Liver (tissue), 3 donors: ENCODE measurements around the gene MNAT1.

ENCODE experiments used
- EGR1 ChIP-seq, 2 donors: IDR thresholded peaks; 2 replicates each; pipeline ENCODE4 v1.6.1; 2016 to 2018; ENCODE audit warnings: antibody characterized with exemption in 2 of 2, low read depth in 2 of 2
- RAD21 ChIP-seq, 2 donors: IDR thresholded peaks; 2 replicates each; pipeline ENCODE4 v1.6.1; 2016; ENCODE audit warnings: antibody characterized with exemption in 2 of 2, mild to moderate bottlenecking in 2 of 2
- TF ChIP-seq, protein P1 (sequence below): fragments of 150-350 bp; IDR thresholded peaks from 2 replicates; pipeline ENCODE4 v1.5.1; 2017; ENCODE audit warnings: improper control_type of control experiment, low read depth, low read length; ENCODE audit not compliant: missing input control
- donor health status: healthy.
- donor health status: healthy.

DNA sequence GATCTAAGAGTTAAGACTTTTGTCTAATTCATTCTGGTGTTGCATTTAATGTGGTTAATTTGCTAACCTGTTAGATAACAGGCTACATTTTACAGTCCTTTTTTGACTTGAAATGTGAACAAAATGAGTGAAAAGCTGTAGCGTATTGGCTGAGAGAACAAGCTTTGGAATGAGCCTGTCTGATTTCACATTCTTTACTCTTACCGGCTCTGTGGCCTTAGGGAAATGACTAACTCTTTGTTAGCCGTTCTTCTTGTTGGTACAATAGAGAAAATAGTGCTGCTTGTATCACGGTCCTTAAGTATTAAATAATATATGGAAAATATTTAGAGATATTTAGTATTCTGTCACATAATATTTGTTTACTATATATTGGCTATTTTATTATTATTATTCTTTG lies 1.9 kb downstream of the MNAT1 start:
- TF ChIP-seq, protein P1, sequence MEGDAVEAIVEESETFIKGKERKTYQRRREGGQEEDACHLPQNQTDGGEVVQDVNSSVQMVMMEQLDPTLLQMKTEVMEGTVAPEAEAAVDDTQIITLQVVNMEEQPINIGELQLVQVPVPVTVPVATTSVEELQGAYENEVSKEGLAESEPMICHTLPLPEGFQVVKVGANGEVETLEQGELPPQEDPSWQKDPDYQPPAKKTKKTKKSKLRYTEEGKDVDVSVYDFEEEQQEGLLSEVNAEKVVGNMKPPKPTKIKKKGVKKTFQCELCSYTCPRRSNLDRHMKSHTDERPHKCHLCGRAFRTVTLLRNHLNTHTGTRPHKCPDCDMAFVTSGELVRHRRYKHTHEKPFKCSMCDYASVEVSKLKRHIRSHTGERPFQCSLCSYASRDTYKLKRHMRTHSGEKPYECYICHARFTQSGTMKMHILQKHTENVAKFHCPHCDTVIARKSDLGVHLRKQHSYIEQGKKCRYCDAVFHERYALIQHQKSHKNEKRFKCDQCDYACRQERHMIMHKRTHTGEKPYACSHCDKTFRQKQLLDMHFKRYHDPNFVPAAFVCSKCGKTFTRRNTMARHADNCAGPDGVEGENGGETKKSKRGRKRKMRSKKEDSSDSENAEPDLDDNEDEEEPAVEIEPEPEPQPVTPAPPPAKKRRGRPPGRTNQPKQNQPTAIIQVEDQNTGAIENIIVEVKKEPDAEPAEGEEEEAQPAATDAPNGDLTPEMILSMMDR: no peak
- TF ChIP-seq RAD21 (IDR thresholded peaks at IDR 0.05) (no peak), EGR1 (IDR thresholded peaks at IDR 0.05; ENCODE audit: low read depth in 2 of 2) (no peak)
